GM19238 (cell line): ENCODE results near the gene IGF1.

ENCODE experiments used
- DNase-seq: peaks from one replicate; pipeline ENCODE4 v3.0.0; 2011; ENCODE audit warnings: low spot score; ENCODE audit not compliant: insufficient read length

The IGF1 gene

GRCh38 chr12:102497743-102498142, 17.4 kb upstream of the IGF1 start:
- DNase-seq, result no peak

- DNase-seq, result no peak
Observed at GRCh38 chr12:102496591-102496990, 16.2 kb upstream of the IGF1 start.

GRCh38 chr12:102487226-102487625, 6.9 kb upstream of the IGF1 start:
- no peak for DNase-seq

- DNase-seq, result no peak
Observed at GRCh38 chr12:102486153-102486552, 5.8 kb upstream of the IGF1 start.

- peak; percentile 22 for DNase-seq
Observed at GRCh38 chr12:102484428-102484958, 4.1 kb upstream of the IGF1 start.

GRCh38 chr12:102484017-102484416, 3.7 kb upstream of the IGF1 start:
- DNase-seq, result no peak

GRCh38 chr12:102483466-102483865, 3.1 kb upstream of the IGF1 start:
- peak; percentile 12 for DNase-seq

GRCh38 chr12:102481705-102482425, 1.5 kb upstream of the IGF1 start:
- no peak for DNase-seq

GRCh38 chr12:102479939-102480338, 424 bp downstream of the IGF1 start:
- no peak for DNase-seq

- no peak for DNase-seq
Observed at GRCh38 chr12:102479099-102479885, 1.1 kb downstream of the IGF1 start.

- peak; percentile 33 for DNase-seq
Observed at GRCh38 chr12:102478405-102479098, 1.8 kb downstream of the IGF1 start.

GRCh38 chr12:102475355-102475754, 5.0 kb downstream of the IGF1 start:
- no peak for DNase-seq

- DNase-seq, result no peak
Observed at GRCh38 chr12:102474438-102475064, 5.8 kb downstream of the IGF1 start.

- DNase-seq, result no peak
Observed at GRCh38 chr12:102472496-102472895, 7.9 kb downstream of the IGF1 start.

- DNase-seq, result no peak
Observed at GRCh38 chr12:102471556-102471955, 8.8 kb downstream of the IGF1 start.

- DNase-seq, result no peak
Observed at GRCh38 chr12:102470945-102471344, 9.4 kb downstream of the IGF1 start.

GRCh38 chr12:102468261-102468915, 12.0 kb downstream of the IGF1 start:
- DNase-seq, result no peak

- DNase-seq, result no peak
Observed at GRCh38 chr12:102465762-102466560, 14.4 kb downstream of the IGF1 start.

- no peak for DNase-seq
Observed at GRCh38 chr12:102463659-102464249, 16.6 kb downstream of the IGF1 start.
